ENCODE measurements around the gene TYMP.

GRCh38 chr22:50513175-50513574 is 16.6 kb downstream of the TYMP start:
- TF ChIP-seq, protein P1, sequence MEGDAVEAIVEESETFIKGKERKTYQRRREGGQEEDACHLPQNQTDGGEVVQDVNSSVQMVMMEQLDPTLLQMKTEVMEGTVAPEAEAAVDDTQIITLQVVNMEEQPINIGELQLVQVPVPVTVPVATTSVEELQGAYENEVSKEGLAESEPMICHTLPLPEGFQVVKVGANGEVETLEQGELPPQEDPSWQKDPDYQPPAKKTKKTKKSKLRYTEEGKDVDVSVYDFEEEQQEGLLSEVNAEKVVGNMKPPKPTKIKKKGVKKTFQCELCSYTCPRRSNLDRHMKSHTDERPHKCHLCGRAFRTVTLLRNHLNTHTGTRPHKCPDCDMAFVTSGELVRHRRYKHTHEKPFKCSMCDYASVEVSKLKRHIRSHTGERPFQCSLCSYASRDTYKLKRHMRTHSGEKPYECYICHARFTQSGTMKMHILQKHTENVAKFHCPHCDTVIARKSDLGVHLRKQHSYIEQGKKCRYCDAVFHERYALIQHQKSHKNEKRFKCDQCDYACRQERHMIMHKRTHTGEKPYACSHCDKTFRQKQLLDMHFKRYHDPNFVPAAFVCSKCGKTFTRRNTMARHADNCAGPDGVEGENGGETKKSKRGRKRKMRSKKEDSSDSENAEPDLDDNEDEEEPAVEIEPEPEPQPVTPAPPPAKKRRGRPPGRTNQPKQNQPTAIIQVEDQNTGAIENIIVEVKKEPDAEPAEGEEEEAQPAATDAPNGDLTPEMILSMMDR (IDR thresholded peaks at IDR 0.05): no peak
- TF ChIP-seq EZH2 (IDR thresholded peaks at IDR 0.05; ENCODE audit: borderline replicate concordance, insufficient read depth, low read depth, low read length, poor library complexity, severe bottlenecking): no peak

All from B cell (primary cell).